WTC11 (cell line): ENCODE data around the gene MYH9. TPM values are rescaled to one million over a fixed set of nuclear protein-coding genes. Genes with fewer than 3 reads are reported as not detected.

Experiments used
- ATAC-seq: fragments of 200-7000 bp; cut with Tn5 transposase; 2 replicates; pipeline ENCODE4 v1.10.0; 2021; ENCODE audit warnings: mild to moderate bottlenecking, moderate library complexity
- CTCF ChIA-PET: fragments of 300-600 bp; sonication (Branson Sonifier 250); formaldehyde crosslinking; loops from one replicate; lab custom pipeline; 2021; ENCODE audit warnings: antibody characterized with exemption; lab: Charles Lee
- POLR2A ChIA-PET: fragments of 350-600 bp; sonication (Branson Sonifier 250); formaldehyde crosslinking; loops from one replicate; lab custom pipeline; 2021; ENCODE audit warnings: antibody characterized with exemption; lab: Charles Lee
- DNase-seq: peaks from one replicate; pipeline ENCODE4 v3.0.0; 2021; ENCODE audit warnings: low spot score
- H3K27ac Mint-ChIP-seq: 2 replicates; pipeline ENCODE4 v1.8.0; 2021; ENCODE audit warnings: mixed read lengths
- H3K27me3 Mint-ChIP-seq: 2 replicates; pipeline ENCODE4 v1.8.0; 2021; ENCODE audit warnings: low read depth, mild to moderate bottlenecking, moderate library complexity, mixed read lengths
- H3K36me3 Mint-ChIP-seq: 2 replicates; pipeline ENCODE4 v1.8.0; 2021; ENCODE audit warnings: mixed read lengths
- H3K4me1 Mint-ChIP-seq: 2 replicates; pipeline ENCODE4 v1.8.0; 2022; ENCODE audit warnings: mixed read lengths
- H3K4me3 Mint-ChIP-seq: 2 replicates; pipeline ENCODE4 v1.8.0; 2021; ENCODE audit warnings: mild to moderate bottlenecking, moderate library complexity, mixed read lengths
- H3K9me3 Mint-ChIP-seq: 2 replicates; pipeline ENCODE4 v1.8.0; 2021; ENCODE audit warnings: mixed read lengths
- EMX1 ChIP-seq: fragments of 250-450 bp; sonication (Bioruptor Pico); IDR thresholded peaks from 2 replicates; pipeline ENCODE4 v1.8.0; 2021; ENCODE audit warnings: mild to moderate bottlenecking
- GRHL2 ChIP-seq: fragments of 250-450 bp; sonication (Bioruptor Pico); IDR thresholded peaks from 2 replicates; pipeline ENCODE4 v1.8.0; 2022; ENCODE audit warnings: mild to moderate bottlenecking, moderate library complexity; ENCODE audit not compliant: insufficient replicate concordance, severe bottlenecking
- TP53 ChIP-seq: sonication (generic); formaldehyde crosslinking; IDR thresholded peaks from 2 replicates; pipeline ENCODE4 v1.8.1; 2023; ENCODE audit warnings: mild to moderate bottlenecking, missing genetic modification reagents
- ZNF263 ChIP-seq: sonication (generic); formaldehyde crosslinking; IDR thresholded peaks from 2 replicates; pipeline ENCODE4 v1.8.1; 2022; ENCODE audit warnings: low read depth, mild to moderate bottlenecking, moderate library complexity, missing genetic modification reagents
- total RNA-seq: library from RNA; stranded (reverse); gene quantifications from 3 replicates; pipeline ENCODE4 v1.2.3, GENCODE V29; 2021
- TF ChIP-seq, protein P1 (sequence below): sonication (generic); formaldehyde crosslinking; IDR thresholded peaks from 2 replicates; pipeline ENCODE4 v1.8.0; 2022; ENCODE audit warnings: mild to moderate bottlenecking, missing genetic modification reagents
- TF ChIP-seq, protein P2 (sequence below): fragments of 250-450 bp; sonication (Bioruptor Pico); conservative IDR thresholded peaks from 2 replicates; pipeline ENCODE4 v1.9.0; 2021; ENCODE audit warnings: mild to moderate bottlenecking
- TF ChIP-seq, protein P3 (sequence below): sonication (generic); formaldehyde crosslinking; IDR thresholded peaks from 2 replicates; pipeline ENCODE4 v1.8.1; 2022; ENCODE audit warnings: low read depth, mild to moderate bottlenecking, moderate library complexity, missing genetic modification reagents, borderline replicate concordance
- TF ChIP-seq, protein P4 (sequence below): fragments of 250-450 bp; sonication (Bioruptor Pico); IDR thresholded peaks from 2 replicates; pipeline ENCODE4 v2.1.2; 2022; ENCODE audit warnings: mild to moderate bottlenecking, moderate library complexity
- TF ChIP-seq, protein P5 (sequence below): sonication (generic); formaldehyde crosslinking; IDR thresholded peaks from 2 replicates; pipeline ENCODE4 v1.8.0; 2022; ENCODE audit warnings: mild to moderate bottlenecking, missing genetic modification reagents
- TF ChIP-seq, protein P6 (sequence below): sonication (generic); formaldehyde crosslinking; IDR thresholded peaks from 2 replicates; pipeline ENCODE4 v1.8.1; 2023; ENCODE audit warnings: mild to moderate bottlenecking, missing genetic modification reagents, moderate library complexity
- TF ChIP-seq, protein P7 (sequence below): sonication (generic); formaldehyde crosslinking; conservative IDR thresholded peaks from 2 replicates; pipeline ENCODE4 v1.8.1; 2023; ENCODE audit warnings: mild to moderate bottlenecking, low read depth, missing genetic modification reagents, moderate library complexity
- TF ChIP-seq, protein P8 (sequence below): sonication (generic); formaldehyde crosslinking; IDR thresholded peaks from 2 replicates; pipeline ENCODE4 v1.8.1; 2022; ENCODE audit warnings: mild to moderate bottlenecking, missing genetic modification reagents, moderate library complexity, borderline replicate concordance

MYH9 gene
- total RNA-seq, 1 experiment from 2014 or later = 277 TPM

DNA sequence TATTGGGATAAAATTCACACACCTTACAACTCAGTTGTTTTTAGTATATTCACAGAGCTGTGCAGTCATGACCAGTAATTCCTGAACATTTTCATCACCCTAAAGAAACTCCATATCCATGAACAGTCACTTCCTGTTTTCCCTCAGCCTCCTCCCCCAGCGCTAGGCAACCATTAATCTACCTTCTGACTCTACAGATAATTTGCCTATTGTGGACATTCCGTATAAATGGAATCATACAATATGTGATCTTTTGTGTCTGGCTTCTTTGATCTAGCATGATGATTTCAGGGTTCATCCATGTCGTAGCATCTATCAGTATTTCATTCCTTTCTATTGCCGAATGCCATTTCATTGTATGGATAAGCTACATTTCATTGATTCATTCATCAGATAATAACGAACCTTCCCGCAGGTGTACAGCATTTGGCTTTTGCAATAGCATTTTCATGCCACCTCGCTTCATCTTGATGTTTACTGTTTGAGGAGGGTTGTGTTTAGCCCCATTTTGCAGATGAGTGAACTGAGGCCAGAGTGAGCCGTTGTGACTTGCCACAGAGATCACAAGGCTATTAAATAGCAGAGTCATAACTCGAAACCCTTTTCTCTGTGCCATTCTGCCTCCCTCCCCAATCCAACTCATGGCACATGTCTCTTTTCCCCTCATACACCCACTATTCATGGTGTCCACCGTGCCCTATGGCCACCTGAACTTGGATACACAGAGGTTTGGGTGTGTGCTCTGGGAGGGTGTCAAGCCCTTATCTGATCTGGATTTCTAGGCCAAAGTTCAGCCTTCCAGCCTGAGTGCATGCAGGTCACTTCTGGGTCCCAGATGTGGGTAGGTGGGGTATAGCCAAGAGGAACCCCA, 11.1 kb upstream of the MYH9 start:
- H3K4me1 Mint-ChIP-seq = peaks cover 20% of the 10 kb centered on the region
- ChIA-PET POLR2A (no interaction called here), CTCF (interaction anchor here (1.3 kb wide), 1 partner anchor 72 kb away, joined by 3 read pairs; no protein-coding TSS in a partner anchor)
- DNase-seq (no peak), ATAC-seq (no peak)
- H3K27ac Mint-ChIP-seq = no peak overlapping the region
- H3K36me3 Mint-ChIP-seq = no peaks in the 10 kb centered on the region
- H3K27me3 Mint-ChIP-seq = no peaks in the 10 kb centered on the region
- TF ChIP-seq, protein P1, sequence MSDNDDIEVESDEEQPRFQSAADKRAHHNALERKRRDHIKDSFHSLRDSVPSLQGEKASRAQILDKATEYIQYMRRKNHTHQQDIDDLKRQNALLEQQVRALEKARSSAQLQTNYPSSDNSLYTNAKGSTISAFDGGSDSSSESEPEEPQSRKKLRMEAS (CRISPR knock-in tag) = no peak
- TF ChIP-seq, protein P2, sequence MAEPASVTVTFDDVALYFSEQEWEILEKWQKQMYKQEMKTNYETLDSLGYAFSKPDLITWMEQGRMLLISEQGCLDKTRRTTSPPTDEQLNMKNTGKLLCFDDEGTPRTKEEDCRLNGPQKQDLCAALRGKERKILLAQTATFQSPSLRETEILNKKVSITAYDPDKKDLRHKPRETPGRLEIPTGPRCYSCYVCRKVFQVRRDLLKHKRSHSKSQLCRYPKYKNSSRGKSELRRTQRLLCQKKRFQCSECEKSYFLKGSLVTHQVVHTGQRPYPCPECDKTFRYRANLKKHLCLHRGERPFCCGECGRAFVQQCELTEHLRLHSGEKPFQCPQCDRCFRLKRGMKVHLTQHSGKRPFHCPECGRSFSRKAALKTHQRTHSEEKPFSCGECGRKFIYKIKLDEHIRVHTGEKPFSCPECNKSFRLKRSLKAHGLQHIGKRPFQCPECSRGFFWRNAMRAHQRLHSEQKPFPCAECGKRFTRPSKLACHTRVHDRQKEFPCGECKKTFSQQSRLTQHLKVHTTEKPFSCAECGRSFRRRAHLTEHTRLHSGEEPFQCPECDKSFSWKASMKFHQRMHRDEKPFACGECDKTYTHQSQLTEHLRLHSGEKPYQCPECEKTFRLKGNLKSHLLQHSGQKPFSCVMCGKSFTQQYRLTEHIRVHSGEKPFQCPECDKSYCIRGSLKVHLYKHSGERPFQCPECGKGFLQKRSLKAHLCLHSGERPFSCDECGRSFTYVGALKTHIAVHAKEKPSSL (CRISPR knock-in tag) = no peak
- TF ChIP-seq, protein P3, sequence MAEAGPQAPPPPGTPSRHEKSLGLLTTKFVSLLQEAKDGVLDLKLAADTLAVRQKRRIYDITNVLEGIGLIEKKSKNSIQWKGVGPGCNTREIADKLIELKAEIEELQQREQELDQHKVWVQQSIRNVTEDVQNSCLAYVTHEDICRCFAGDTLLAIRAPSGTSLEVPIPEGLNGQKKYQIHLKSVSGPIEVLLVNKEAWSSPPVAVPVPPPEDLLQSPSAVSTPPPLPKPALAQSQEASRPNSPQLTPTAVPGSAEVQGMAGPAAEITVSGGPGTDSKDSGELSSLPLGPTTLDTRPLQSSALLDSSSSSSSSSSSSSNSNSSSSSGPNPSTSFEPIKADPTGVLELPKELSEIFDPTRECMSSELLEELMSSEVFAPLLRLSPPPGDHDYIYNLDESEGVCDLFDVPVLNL (CRISPR knock-in tag) = no peak
- no peak for TF ChIP-seq EMX1 (CRISPR knock-in tag)
- TF ChIP-seq, protein P4, sequence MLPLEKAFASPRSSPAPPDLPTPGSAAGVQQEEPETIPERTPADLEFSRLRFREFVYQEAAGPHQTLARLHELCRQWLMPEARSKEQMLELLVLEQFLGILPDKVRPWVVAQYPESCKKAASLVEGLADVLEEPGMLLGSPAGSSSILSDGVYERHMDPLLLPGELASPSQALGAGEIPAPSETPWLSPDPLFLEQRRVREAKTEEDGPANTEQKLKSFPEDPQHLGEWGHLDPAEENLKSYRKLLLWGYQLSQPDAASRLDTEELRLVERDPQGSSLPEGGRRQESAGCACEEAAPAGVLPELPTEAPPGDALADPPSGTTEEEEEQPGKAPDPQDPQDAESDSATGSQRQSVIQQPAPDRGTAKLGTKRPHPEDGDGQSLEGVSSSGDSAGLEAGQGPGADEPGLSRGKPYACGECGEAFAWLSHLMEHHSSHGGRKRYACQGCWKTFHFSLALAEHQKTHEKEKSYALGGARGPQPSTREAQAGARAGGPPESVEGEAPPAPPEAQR (CRISPR knock-in tag) = no peak
- no peak for TF ChIP-seq ZNF263
- TF ChIP-seq, protein P5, sequence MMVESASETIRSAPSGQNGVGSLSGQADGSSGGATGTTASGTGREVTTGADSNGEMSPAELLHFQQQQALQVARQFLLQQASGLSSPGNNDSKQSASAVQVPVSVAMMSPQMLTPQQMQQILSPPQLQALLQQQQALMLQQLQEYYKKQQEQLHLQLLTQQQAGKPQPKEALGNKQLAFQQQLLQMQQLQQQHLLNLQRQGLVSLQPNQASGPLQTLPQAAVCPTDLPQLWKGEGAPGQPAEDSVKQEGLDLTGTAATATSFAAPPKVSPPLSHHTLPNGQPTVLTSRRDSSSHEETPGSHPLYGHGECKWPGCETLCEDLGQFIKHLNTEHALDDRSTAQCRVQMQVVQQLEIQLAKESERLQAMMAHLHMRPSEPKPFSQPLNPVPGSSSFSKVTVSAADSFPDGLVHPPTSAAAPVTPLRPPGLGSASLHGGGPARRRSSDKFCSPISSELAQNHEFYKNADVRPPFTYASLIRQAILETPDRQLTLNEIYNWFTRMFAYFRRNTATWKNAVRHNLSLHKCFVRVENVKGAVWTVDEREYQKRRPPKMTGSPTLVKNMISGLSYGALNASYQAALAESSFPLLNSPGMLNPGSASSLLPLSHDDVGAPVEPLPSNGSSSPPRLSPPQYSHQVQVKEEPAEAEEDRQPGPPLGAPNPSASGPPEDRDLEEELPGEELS = no peak
- TF ChIP-seq, protein P6, sequence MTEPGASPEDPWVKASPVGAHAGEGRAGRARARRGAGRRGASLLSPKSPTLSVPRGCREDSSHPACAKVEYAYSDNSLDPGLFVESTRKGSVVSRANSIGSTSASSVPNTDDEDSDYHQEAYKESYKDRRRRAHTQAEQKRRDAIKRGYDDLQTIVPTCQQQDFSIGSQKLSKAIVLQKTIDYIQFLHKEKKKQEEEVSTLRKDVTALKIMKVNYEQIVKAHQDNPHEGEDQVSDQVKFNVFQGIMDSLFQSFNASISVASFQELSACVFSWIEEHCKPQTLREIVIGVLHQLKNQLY (CRISPR knock-in tag) = no peak
- TF ChIP-seq, protein P7, sequence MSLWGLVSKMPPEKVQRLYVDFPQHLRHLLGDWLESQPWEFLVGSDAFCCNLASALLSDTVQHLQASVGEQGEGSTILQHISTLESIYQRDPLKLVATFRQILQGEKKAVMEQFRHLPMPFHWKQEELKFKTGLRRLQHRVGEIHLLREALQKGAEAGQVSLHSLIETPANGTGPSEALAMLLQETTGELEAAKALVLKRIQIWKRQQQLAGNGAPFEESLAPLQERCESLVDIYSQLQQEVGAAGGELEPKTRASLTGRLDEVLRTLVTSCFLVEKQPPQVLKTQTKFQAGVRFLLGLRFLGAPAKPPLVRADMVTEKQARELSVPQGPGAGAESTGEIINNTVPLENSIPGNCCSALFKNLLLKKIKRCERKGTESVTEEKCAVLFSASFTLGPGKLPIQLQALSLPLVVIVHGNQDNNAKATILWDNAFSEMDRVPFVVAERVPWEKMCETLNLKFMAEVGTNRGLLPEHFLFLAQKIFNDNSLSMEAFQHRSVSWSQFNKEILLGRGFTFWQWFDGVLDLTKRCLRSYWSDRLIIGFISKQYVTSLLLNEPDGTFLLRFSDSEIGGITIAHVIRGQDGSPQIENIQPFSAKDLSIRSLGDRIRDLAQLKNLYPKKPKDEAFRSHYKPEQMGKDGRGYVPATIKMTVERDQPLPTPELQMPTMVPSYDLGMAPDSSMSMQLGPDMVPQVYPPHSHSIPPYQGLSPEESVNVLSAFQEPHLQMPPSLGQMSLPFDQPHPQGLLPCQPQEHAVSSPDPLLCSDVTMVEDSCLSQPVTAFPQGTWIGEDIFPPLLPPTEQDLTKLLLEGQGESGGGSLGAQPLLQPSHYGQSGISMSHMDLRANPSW = no peak
- TF ChIP-seq TP53 (CRISPR knock-in tag) = no peak
- TF ChIP-seq, protein P8, sequence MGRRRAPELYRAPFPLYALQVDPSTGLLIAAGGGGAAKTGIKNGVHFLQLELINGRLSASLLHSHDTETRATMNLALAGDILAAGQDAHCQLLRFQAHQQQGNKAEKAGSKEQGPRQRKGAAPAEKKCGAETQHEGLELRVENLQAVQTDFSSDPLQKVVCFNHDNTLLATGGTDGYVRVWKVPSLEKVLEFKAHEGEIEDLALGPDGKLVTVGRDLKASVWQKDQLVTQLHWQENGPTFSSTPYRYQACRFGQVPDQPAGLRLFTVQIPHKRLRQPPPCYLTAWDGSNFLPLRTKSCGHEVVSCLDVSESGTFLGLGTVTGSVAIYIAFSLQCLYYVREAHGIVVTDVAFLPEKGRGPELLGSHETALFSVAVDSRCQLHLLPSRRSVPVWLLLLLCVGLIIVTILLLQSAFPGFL = no peak
- TF ChIP-seq GRHL2 (CRISPR knock-in tag) = no peak
- no peaks in the 10 kb centered on the region for H3K9me3 Mint-ChIP-seq
- H3K4me3 Mint-ChIP-seq = no peak overlapping the region
